Erythroblast (primary cell): ENCODE results near the gene ATP8B1.

Experiments used
- GATA1 ChIP-seq: IDR thresholded peaks from 2 replicates; pipeline ENCODE4 v1.6.1; 2011; ENCODE audit warnings: low read depth, mild to moderate bottlenecking, control low read depth, low read length, moderate library complexity
- POLR2A ChIP-seq: IDR thresholded peaks from 2 replicates; pipeline ENCODE4 v1.6.1; 2011; ENCODE audit warnings: mild to moderate bottlenecking, low read length

DNA sequence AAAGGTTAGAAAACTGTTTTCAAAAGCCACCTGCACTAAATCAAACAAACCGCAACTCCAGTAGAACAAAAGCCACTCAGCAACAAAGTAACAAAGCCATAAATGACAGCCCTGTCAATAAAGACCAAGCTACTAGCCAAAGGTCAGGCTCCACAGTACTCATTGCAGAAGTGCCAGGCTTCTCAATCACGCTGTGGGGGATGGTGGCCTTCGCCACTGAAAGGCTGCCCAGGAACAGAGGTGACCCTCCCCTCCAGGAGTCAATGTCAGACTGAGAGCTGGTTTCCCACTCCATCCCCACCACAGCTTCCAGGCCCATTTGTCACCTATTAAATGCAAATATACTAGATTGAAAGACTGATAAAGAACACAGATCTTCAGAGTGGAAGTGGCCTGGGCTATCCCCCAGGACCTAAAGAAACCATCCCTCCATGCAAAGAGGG is 5.9 kb downstream of the ATP8B1 start:
- TF ChIP-seq POLR2A (no peak), GATA1 (no peak)
